HEK293 (cell line): ENCODE data around the gene CDK17.

Experiments
- YY1 ChIP-seq: fragments of 450-650 bp; formaldehyde crosslinking; IDR thresholded peaks from 2 replicates; pipeline ENCODE4 v1.5.1; 2018; ENCODE audit warnings: missing biosample characterization, missing genetic modification characterization
- ZNF146 ChIP-seq: fragments of 450-650 bp; formaldehyde crosslinking; IDR thresholded peaks from 2 replicates; pipeline ENCODE4 v1.5.1; 2016; ENCODE audit warnings: missing biosample characterization, missing genetic modification characterization
- ZNF221 ChIP-seq: fragments of 450-650 bp; formaldehyde crosslinking; IDR thresholded peaks from 2 replicates; pipeline ENCODE4 v1.5.1; 2017; ENCODE audit warnings: missing biosample characterization, missing genetic modification characterization, borderline replicate concordance
- ZNF239 ChIP-seq: fragments of 450-650 bp; formaldehyde crosslinking; IDR thresholded peaks from 2 replicates; pipeline ENCODE4 v1.5.1; 2016; ENCODE audit warnings: missing biosample characterization, missing genetic modification characterization
- ZNF701 ChIP-seq: fragments of 450-650 bp; formaldehyde crosslinking; IDR thresholded peaks from 2 replicates; pipeline ENCODE4 v1.5.1; 2016; ENCODE audit warnings: missing biosample characterization, missing genetic modification characterization
- TF ChIP-seq, protein P1 (sequence below): fragments of 450-650 bp; formaldehyde crosslinking; IDR thresholded peaks from 2 replicates; pipeline ENCODE4 v1.5.1; 2016; ENCODE audit warnings: missing biosample characterization, missing genetic modification characterization
- TF ChIP-seq, protein P2 (sequence below): fragments of 450-650 bp; formaldehyde crosslinking; optimal IDR thresholded peaks from 2 replicates; pipeline ENCODE3; 2016; ENCODE audit warnings: missing biosample characterization, mild to moderate bottlenecking, missing genetic modification characterization
- TF ChIP-seq, protein P3 (sequence below): fragments of 450-650 bp; formaldehyde crosslinking; IDR thresholded peaks from 2 replicates; pipeline ENCODE4 v1.5.1; 2017; ENCODE audit warnings: missing biosample characterization, mild to moderate bottlenecking, missing genetic modification characterization, moderate library complexity
- TF ChIP-seq, protein P4 (sequence below): fragments of 450-650 bp; formaldehyde crosslinking; IDR thresholded peaks from 2 replicates; pipeline ENCODE4 v1.5.1; 2017; ENCODE audit warnings: missing biosample characterization, missing genetic modification characterization

DNA sequence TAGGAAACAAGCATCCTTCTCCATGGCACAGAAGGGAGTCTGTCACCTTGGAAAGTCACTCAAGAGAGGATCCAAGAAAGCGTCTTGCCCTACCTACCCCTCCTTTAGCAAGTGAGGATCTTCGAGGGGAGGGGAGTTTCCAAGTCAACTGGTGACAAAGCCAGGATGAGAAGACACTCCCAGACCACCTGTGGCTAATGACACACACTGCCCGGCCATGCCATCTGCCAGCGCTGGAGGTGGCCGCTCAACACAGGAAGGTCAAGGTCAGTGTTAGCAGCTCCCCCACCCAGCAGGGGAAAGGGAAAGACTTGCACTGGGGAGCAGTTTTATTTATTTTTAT is 164.8 kb downstream of the CDK17 start:
- TF ChIP-seq, protein P1, sequence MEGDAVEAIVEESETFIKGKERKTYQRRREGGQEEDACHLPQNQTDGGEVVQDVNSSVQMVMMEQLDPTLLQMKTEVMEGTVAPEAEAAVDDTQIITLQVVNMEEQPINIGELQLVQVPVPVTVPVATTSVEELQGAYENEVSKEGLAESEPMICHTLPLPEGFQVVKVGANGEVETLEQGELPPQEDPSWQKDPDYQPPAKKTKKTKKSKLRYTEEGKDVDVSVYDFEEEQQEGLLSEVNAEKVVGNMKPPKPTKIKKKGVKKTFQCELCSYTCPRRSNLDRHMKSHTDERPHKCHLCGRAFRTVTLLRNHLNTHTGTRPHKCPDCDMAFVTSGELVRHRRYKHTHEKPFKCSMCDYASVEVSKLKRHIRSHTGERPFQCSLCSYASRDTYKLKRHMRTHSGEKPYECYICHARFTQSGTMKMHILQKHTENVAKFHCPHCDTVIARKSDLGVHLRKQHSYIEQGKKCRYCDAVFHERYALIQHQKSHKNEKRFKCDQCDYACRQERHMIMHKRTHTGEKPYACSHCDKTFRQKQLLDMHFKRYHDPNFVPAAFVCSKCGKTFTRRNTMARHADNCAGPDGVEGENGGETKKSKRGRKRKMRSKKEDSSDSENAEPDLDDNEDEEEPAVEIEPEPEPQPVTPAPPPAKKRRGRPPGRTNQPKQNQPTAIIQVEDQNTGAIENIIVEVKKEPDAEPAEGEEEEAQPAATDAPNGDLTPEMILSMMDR: no peak
- TF ChIP-seq ZNF701 (tag by site-specific recombination) (no peak), YY1 (no peak), ZNF146 (tag by site-specific recombination) (no peak), ZNF221 (no peak), ZNF239 (tag by site-specific recombination) (no peak)
- TF ChIP-seq, protein P2, sequence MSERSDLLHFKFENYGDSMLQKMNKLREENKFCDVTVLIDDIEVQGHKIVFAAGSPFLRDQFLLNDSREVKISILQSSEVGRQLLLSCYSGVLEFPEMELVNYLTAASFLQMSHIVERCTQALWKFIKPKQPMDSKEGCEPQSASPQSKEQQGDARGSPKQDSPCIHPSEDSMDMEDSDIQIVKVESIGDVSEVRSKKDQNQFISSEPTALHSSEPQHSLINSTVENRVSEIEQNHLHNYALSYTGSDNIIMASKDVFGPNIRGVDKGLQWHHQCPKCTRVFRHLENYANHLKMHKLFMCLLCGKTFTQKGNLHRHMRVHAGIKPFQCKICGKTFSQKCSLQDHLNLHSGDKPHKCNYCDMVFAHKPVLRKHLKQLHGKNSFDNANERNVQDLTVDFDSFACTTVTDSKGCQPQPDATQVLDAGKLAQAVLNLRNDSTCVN (tag by site-specific recombination): no peak
- TF ChIP-seq, protein P3, sequence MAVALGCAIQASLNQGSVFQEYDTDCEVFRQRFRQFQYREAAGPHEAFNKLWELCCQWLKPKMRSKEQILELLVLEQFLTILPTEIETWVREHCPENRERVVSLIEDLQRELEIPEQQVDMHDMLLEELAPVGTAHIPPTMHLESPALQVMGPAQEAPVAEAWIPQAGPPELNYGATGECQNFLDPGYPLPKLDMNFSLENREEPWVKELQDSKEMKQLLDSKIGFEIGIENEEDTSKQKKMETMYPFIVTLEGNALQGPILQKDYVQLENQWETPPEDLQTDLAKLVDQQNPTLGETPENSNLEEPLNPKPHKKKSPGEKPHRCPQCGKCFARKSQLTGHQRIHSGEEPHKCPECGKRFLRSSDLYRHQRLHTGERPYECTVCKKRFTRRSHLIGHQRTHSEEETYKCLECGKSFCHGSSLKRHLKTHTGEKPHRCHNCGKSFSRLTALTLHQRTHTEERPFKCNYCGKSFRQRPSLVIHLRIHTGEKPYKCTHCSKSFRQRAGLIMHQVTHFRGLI (tag by site-specific recombination): no peak
- TF ChIP-seq, protein P4, sequence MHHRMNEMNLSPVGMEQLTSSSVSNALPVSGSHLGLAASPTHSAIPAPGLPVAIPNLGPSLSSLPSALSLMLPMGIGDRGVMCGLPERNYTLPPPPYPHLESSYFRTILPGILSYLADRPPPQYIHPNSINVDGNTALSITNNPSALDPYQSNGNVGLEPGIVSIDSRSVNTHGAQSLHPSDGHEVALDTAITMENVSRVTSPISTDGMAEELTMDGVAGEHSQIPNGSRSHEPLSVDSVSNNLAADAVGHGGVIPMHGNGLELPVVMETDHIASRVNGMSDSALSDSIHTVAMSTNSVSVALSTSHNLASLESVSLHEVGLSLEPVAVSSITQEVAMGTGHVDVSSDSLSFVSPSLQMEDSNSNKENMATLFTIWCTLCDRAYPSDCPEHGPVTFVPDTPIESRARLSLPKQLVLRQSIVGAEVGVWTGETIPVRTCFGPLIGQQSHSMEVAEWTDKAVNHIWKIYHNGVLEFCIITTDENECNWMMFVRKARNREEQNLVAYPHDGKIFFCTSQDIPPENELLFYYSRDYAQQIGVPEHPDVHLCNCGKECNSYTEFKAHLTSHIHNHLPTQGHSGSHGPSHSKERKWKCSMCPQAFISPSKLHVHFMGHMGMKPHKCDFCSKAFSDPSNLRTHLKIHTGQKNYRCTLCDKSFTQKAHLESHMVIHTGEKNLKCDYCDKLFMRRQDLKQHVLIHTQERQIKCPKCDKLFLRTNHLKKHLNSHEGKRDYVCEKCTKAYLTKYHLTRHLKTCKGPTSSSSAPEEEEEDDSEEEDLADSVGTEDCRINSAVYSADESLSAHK (tag by site-specific recombination): no peak
